ENCODE measurements around the gene ACBD6. TPM values are rescaled to one million over a fixed set of nuclear protein-coding genes. Genes with fewer than 3 reads are reported as not detected.
A peak's percentile ranks its signal among the peaks of the same experiment; 100 is the strongest.

The ACBD6 gene
- total RNA-seq, 1 donor from 2014 or later: 66.1 TPM

- TF ChIP-seq, protein P1, sequence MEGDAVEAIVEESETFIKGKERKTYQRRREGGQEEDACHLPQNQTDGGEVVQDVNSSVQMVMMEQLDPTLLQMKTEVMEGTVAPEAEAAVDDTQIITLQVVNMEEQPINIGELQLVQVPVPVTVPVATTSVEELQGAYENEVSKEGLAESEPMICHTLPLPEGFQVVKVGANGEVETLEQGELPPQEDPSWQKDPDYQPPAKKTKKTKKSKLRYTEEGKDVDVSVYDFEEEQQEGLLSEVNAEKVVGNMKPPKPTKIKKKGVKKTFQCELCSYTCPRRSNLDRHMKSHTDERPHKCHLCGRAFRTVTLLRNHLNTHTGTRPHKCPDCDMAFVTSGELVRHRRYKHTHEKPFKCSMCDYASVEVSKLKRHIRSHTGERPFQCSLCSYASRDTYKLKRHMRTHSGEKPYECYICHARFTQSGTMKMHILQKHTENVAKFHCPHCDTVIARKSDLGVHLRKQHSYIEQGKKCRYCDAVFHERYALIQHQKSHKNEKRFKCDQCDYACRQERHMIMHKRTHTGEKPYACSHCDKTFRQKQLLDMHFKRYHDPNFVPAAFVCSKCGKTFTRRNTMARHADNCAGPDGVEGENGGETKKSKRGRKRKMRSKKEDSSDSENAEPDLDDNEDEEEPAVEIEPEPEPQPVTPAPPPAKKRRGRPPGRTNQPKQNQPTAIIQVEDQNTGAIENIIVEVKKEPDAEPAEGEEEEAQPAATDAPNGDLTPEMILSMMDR (conservative IDR thresholded peaks at IDR 0.05; ENCODE audit: low read depth, low read length): no peak
Observed at GRCh38 chr1:180250883-180251509, 251.4 kb downstream of the ACBD6 start.

DNA sequence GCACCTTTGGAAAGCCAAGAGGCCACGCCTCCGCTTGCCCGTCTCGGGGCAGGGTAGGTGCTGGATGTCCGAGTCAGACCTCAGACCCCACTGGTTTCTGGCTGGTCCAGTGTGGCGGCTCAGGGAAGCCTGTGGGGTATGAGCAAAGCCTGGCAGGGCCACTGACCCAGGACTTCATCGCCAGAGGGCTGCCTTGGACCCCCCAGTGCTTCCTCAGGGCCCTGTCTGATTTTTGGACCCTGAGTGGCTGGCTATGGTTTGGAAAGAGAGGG lies 251.9 kb downstream of the ACBD6 start:
- H3K4me3 ChIP-seq (ENCODE audit: low read depth, low read length): no peak overlapping the region
- TF ChIP-seq, protein P1 (conservative IDR thresholded peaks at IDR 0.05; ENCODE audit: low read depth, low read length): no peak
- no peak for DNase-seq (ENCODE audit: low read depth)

More at GRCh38 chr1:180250883-180251509, 251.4 kb downstream of the ACBD6 start:
- H3K4me3 ChIP-seq (ENCODE audit: low read depth, low read length): no peak overlapping the region
- no peak for DNase-seq (ENCODE audit: low read depth)

GRCh38 chr1:180249725-180250498 lies 252.5 kb downstream of the ACBD6 start:
- TF ChIP-seq, protein P1 (conservative IDR thresholded peaks at IDR 0.05; ENCODE audit: low read depth, low read length): no peak
- DNase-seq (ENCODE audit: low read depth): no peak
- H3K4me3 ChIP-seq (ENCODE audit: low read depth, low read length): no peak overlapping the region

DNA sequence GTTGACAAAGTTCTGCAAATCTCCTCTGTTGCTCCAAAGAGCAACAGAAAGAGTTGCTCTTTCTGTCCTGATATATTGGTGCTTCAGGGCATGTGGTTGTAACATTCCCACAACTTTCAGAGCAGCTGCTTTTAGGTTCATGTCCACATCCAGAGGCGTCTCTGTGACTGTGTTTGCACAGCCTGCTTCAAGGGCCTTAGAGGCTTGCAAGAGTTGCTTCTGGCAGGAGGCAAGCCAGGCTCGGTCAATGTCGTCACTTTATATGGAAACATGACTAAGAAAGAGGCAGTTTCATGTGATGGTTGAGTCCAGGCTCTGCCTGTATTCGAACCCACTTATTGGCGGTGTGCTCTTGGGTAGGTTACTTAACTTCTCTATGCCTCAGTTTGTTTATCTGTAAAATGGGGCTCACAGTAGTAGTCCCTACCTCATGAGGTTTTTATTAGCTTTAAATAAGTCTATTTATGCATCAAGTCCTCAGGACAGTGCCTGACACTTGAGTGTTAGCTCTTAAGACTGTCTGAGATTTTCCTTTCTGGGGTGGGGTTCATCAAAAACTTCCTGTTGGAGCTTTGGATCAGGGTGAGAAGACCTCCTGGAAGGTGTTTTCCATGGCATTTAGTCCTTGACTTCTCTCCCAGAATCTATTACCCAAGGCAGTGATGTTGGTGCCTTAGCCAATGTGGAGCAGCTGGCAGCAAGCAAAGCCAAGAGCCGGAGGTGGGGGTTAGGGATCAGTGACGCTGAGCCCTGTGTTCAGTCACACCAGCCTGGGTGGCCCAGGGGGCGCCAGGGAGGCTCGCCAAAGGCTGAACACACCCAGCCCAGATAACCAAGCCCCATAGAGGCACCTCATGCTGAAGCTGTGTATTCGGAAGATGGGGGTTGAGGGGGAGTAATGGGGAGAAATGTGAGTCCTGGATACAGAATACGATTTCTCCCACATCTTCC lies 253.4 kb downstream of the ACBD6 start:
- TF ChIP-seq, protein P1 (conservative IDR thresholded peaks at IDR 0.05; ENCODE audit: low read depth, low read length): peak; percentile 38
- no peak for DNase-seq (ENCODE audit: low read depth)
- H3K4me3 ChIP-seq (ENCODE audit: low read depth, low read length): no peak overlapping the region

GRCh38 chr1:180248176-180248575 lies 254.2 kb downstream of the ACBD6 start:
- TF ChIP-seq, protein P1 (conservative IDR thresholded peaks at IDR 0.05; ENCODE audit: low read depth, low read length): no peak
- H3K4me3 ChIP-seq (ENCODE audit: low read depth, low read length): no peak overlapping the region
- no peak for DNase-seq (ENCODE audit: low read depth)

- DNase-seq (ENCODE audit: low read depth): no peak
- TF ChIP-seq, protein P1 (conservative IDR thresholded peaks at IDR 0.05; ENCODE audit: low read depth, low read length): no peak
- H3K4me3 ChIP-seq (ENCODE audit: low read depth, low read length): no peak overlapping the region
Observed at GRCh38 chr1:180247580-180247979, 254.8 kb downstream of the ACBD6 start.

Measured in epithelial cell of proximal tubule (primary cell).